ENCODE measurements around the gene ZSWIM1.

DNA sequence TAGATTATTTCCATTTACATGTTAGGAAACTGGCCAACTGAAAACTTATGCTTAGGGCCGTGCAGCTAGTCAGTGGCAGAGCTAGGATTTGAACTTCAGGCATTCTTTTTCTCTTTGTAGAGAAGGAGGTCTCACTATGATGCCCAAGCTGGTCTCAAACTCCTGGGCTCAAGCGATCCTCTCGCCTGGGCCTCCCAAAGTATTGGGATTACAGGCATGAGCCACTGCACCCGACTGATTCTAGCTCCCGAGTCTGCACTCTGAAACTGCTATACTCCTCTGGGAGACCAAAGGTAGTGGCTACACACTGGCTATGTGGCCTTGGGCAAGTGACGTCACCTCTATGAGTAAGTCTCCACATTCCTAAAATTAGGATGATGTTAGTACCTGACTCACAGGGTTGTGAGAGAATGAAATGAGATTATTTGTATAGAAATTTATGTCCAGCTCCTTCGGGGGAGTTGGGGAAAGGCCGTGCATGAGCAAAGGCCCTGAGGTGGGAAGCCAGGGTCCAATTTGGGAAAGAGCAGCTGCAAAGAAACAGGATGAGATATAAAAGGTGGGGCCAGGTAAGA is 24.6 kb downstream of the ZSWIM1 start:
- TF ChIP-seq GATA2 (IDR thresholded peaks at IDR 0.05; ENCODE audit: low read depth, low read length) = no peak
- no peak for TF ChIP-seq GATA3 (IDR thresholded peaks at IDR 0.05; ENCODE audit: low read depth, low read length)

Measured in SH-SY5Y (cell line).